Left cardiac atrium (tissue), 4 donors: ENCODE data around the gene RAB28. TPM values are rescaled to one million over a fixed set of nuclear protein-coding genes. Genes with fewer than 3 reads are reported as not detected.
"Not testable (repeated sequence)": the region's sequence is repeated elsewhere in the genome, so short reads cannot be mapped to it uniquely, and the experiment has no call there.

ENCODE experiments used
- ATAC-seq, 2 donors: fragments of 200-7000 bp; cut with Tn5 transposase; one replicate each; pipeline ENCODE4 v1.9.1; 2020; ENCODE audit warnings: mild to moderate bottlenecking in 2 of 2, moderate library complexity in 2 of 2
- DNase-seq: peaks from one replicate; pipeline ENCODE4 v3.0.0-alpha.2; 2020
- intact Hi-C, 2 donors: fragments of 100-400 bp; cut with DNase I; formaldehyde crosslinking; loops; one replicate each; pipeline versions ENCODE4 v1.14.1 to v1.15.1; 2022 to 2023
- total RNA-seq, 2 donors: library from RNA; stranded (reverse); fragmentation: NEBNext Ultra II Directional; extraction: Animal tissue kit (Norgen Biotek cat#: 25700); gene quantifications; one replicate each; pipeline ENCODE4 v1.2.1, GENCODE V29; 2021
- donor health status: DM: no; HTN: yes; CAD: no.
- donor health status: DM: no; HTN: yes; CAD: no; lungs with severe emphysema.
- donor health status: DM: yes; HTN: yes; CAD: no.
- donor health status: Dilated cardiomyopathy.

Gene RAB28
- total RNA-seq, 2 donors from 2014 or later, result 15.9 to 18.5 TPM

DNA sequence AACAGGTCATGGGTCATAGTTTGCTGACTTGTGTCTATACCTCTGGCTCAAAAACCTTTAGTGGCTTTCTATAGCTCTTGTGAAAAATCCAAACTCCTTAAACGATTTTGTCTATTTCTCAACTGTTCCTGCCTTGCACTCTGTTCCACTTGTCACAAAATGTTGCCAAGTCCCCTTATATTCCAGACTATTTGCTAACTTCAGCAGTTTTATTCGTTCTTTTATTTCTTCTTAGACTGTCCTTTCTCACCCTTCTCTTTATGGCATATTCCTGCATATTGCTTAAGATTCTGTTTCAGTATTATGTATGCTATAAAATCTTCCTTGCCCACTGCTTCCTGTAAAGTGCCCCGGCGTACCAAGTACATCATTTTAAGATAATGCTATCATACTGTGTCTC, 80.8 kb downstream of the RAB28 start:
- DNase-seq (no peak), ATAC-seq (no peak)
- intact Hi-C loops, result no loop called here

DNA sequence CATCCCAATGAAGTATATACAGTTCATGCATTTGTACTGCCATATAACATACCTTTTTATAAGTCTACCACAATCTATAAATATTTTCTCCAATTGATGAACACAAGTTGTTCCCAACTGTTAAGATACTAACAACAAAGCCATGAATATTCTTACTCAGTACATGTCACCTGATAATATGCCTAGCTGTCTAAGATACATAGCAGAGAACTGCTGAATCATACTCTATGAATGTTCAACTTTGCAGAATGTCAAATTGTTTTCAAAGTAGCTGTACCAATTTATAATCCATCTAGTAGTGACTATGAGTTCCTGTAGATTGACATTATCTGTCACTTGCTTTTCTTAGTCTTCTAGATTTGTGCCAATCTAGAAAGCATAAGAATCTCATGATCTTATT, 84.9 kb downstream of the RAB28 start:
- intact Hi-C loops, result no loop called here
- no peak for DNase-seq
- peak; percentile 66 to 71 for ATAC-seq

DNA sequence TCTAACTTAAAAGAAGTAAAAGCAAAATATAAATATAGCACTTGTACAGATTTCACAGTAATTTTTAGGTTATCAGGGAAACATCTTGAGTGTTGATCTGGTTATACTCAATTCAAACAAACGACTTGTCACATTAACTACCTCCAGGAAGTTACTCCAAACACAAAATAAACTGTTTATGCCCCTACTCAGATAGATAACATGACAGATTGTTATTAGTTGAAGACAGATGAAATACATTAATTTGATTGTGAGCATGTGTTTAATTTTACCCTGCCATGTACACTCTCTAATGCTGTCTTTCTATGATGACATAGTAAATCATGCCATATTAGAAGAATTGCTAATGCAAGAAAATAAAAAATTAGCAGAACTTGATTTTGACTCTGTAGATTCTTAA, 88.0 kb downstream of the RAB28 start:
- no peak for DNase-seq
- no peak for ATAC-seq
- intact Hi-C loops, result no loop called here

- DNase-seq, intact Hi-C loops, ATAC-seq: not testable (repeated sequence)
These were observed 94.2 kb downstream of the RAB28 start for GRCh38 chr4:13389901-13390300.

GRCh38 chr4:13386405-13387107, 97.6 kb downstream of the RAB28 start:
- no peak for DNase-seq
- intact Hi-C loops, result no loop called here
- ATAC-seq, result no peak

DNA sequence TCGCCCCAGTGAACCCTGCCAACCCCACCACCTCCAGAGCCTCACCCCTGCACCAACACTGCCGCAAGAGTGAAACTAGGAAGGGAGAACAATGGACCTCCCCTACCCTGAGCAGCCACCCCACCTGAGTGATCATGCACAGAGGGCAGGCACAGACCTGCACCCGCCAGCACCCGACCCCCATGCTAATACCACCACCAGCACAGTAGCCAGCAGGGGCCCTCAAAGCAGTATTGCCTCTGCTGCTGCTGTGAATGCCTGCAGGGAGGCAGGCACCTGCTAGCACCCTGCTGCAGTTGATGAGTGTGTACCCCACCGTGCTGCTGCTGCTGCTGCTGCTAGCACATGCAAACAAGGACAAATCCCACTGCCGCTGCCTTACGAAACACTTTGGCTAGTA, 100.1 kb downstream of the RAB28 start:
- intact Hi-C loops, result no loop called here
- no peak for DNase-seq
- no peak for ATAC-seq

DNA sequence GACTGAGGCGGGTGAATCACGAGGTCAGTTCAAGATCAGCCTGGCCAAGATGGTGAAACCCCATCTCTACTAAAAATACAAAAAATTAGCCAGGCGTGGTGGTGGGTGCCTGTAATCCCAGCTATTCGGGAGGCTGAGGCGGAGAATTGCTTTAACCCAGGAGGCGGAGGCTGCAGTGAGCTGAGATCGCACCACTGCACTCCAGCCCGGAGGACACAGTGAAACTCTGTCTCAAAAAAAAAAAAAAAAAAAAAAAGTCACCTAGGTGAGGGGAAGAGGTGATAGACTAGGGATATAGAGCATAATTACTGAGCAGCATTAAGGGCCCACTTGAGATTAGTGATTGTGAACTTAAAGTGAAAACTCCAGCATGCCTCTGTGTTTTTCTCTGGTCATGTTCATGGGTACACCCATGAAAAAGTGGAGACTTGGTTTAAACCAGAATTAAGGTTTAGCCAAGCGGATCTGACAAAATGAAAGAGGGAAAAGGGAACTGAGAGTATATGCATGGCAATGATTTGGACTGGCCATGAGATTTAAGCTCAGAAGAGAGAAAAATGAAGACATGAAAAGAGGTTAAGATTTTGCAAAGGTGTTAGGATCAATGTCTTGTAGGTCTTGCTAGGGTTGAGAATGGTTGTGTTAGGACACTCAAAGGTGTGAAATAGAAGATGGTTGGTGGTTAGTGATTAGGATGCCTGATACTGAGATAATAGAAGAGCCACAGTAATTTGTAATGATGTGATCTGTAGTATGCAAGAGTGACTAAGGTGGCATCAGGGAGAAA, 105.0 kb downstream of the RAB28 start:
- ATAC-seq (no peak), DNase-seq (no peak)
- intact Hi-C loops, result no loop called here

GRCh38 chr4:13371048-13371447, 113.1 kb downstream of the RAB28 start:
- ATAC-seq, result no peak
- no peak for DNase-seq
- intact Hi-C loops, result no loop called here

DNA sequence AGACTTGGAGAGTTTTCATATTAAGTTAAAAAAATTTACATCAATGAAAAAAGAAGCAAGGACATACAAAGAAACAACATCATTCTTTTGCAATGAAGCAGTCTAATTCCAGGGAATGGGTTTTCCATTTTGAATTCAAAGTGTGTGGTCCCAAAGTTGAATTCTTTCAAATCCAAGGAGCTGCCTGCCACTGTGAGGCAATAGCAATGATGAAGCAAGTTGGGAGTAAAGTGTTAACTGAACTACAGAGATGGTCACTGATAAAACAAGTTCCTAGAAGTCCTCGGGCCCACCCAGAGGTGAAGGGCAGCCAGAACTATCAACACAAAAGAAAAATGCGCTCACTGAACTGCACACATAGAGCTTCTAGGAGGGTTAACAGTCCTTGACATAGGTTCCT, 115.9 kb downstream of the RAB28 start:
- ATAC-seq (no peak), DNase-seq (no peak)
- intact Hi-C loops, result no loop called here

GRCh38 chr4:13367691-13368090, 116.4 kb downstream of the RAB28 start:
- intact Hi-C loops, result no loop called here
- ATAC-seq, result no peak
- no peak for DNase-seq

DNA sequence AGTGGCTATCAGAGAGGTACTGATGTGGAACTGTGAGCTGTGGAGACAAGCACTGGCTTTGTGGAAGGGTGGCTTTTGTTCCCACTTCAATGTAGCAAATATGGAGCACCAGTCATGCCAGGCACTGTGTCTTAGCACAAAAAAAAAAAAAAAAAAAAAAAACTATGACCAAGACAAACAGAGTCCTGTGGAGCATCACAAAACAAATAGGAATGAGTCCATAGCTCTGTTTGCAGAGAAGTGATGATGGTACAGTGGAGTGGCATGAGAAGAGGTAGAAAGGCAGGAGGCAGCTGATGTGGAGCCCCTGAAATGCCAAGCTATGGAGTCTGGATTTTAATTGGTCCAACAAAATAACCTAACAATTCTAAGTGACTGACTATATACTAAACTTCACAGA, 116.9 kb downstream of the RAB28 start:
- ATAC-seq, result no peak
- DNase-seq, result no peak
- intact Hi-C loops, result no loop called here

- intact Hi-C loops, result no loop called here
- no peak for DNase-seq
- no peak for ATAC-seq
These were observed 118.9 kb downstream of the RAB28 start for GRCh38 chr4:13365195-13365594.

DNA sequence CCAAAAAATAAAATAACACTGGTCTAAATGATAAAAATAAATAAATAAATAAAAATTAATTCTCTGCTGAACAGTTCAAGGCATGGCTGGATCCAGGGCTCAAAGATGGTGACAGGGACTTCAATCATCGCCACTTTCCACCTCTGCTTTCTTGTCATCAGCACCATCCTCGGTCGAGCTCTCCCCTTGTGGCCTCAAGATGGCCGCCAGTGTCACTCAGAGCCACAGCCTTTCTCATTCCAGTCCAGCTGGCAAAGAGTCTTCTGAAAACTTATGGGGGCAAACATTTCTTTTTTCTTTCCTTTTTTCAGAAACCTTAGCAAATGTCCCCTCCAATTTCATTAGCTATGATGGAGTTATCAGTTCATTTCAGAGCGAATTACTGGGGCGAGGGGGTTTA, 119.5 kb downstream of the RAB28 start:
- intact Hi-C loops, result no loop called here
- ATAC-seq, result no peak
- no peak for DNase-seq

- DNase-seq (no peak), ATAC-seq (no peak)
- intact Hi-C loops, result no loop called here
These were observed 120.0 kb downstream of the RAB28 start for GRCh38 chr4:13364172-13364571.

DNA sequence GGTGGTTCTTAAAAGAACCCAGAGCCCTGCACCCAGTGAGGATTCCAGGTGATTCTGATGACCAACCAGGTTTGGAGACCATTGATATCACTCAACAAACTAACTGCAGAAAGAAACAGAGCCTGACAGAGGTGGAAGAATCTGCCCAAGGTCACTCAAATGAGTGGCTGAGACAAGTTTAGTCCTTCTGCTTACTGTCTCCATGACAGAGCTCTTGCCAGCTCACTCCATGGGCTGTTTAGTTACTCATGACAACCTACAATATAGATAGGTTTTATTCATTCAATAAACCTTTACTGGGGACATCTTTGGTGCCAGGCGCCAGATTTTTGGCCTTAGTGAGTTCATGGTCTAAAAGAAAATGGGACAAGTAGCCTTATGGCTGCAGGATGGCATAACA, 124.3 kb downstream of the RAB28 start:
- intact Hi-C loops, result no loop called here
- ATAC-seq (no peak), DNase-seq (no peak)

- ATAC-seq (no peak), DNase-seq (no peak)
- intact Hi-C loops, result no loop called here
These were observed 128.8 kb downstream of the RAB28 start for GRCh38 chr4:13355111-13355880.

DNA sequence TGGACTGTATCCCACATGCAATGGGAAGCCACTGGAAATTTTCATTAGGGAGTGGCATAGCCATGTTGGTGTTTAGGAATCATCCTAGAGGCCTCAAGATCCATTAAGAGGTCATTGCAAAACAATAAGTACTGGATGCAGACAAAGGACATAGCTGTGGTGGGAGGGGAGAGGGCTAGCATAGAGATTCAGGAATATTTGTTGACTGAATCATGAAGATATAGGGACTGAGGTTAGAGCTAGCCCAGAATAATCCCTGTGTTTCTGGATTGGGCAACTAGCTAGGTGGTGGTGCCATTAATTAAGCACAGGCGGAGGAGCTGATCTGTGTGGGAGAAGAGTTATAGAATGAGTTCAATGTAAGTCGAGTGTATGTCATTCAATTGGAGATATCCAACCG, 135.0 kb downstream of the RAB28 start:
- intact Hi-C loops, result no loop called here
- DNase-seq (no peak), ATAC-seq (no peak)

- ATAC-seq (no peak), DNase-seq (no peak)
- intact Hi-C loops, result no loop called here
These were observed 135.9 kb downstream of the RAB28 start for GRCh38 chr4:13348216-13348615.

GRCh38 chr4:13347517-13348125, 136.5 kb downstream of the RAB28 start:
- intact Hi-C loops, result no loop called here
- no peak for DNase-seq
- no peak for ATAC-seq

- intact Hi-C loops, result no loop called here
- no peak for DNase-seq
- no peak for ATAC-seq
These were observed 139.9 kb downstream of the RAB28 start for GRCh38 chr4:13344216-13344615.
